SH-SY5Y (cell line): ENCODE measurements around the gene MVK.

Experiments
- GATA2 ChIP-seq: IDR thresholded peaks from 2 replicates; pipeline ENCODE4 v1.6.1; 2011; ENCODE audit warnings: mild to moderate bottlenecking, low read depth, low read length
- GATA3 ChIP-seq: IDR thresholded peaks from 2 replicates; pipeline ENCODE4 v1.6.1; 2011; ENCODE audit warnings: low read depth, mild to moderate bottlenecking, low read length, moderate library complexity

- TF ChIP-seq GATA2 (0 out of 2 replicates have a peak, but pooled peaks have one; percentile 13), GATA3 (no peak)
Measured at GRCh38 chr12:109604132-109604585, 30.6 kb downstream of the MVK start.
